HepG2 (cell line): ENCODE measurements around the gene SECTM1. TPM values are rescaled to one million over a fixed set of nuclear protein-coding genes. Genes with fewer than 3 reads are reported as not detected.

Experiments
- AKAP8 ChIP-seq: sonication (generic); formaldehyde crosslinking; IDR thresholded peaks from 2 replicates; pipeline ENCODE4 v1.5.1; 2020; ENCODE audit warnings: mild to moderate bottlenecking, missing genetic modification reagents
- BCL6 ChIP-seq: IDR thresholded peaks from 2 replicates; pipeline ENCODE4 v1.6.1; 2016; ENCODE audit warnings: missing genetic modification reagents, missing compliant biosample characterization
- BRCA1 ChIP-seq: sonication (generic); formaldehyde crosslinking; IDR thresholded peaks from 2 replicates; pipeline ENCODE4 v1.4.0; 2020; ENCODE audit warnings: missing genetic modification reagents
- CHCHD3 ChIP-seq: sonication (generic); formaldehyde crosslinking; IDR thresholded peaks from 2 replicates; pipeline ENCODE4 v1.8.0; 2022; ENCODE audit warnings: mild to moderate bottlenecking, missing genetic modification reagents, moderate library complexity
- CREB1 ChIP-seq, 2 experiments: fragments of 450-650 bp in 1 of 2; IDR thresholded peaks; 2 replicates each; pipeline ENCODE4 v1.6.1; 2016 to 2017; ENCODE audit warnings: control low read depth in 1 of 2, mild to moderate bottlenecking in 1 of 2, missing compliant biosample characterization in 1 of 2, missing genetic modification characterization in 1 of 2
- HES4 ChIP-seq: sonication (generic); formaldehyde crosslinking; IDR thresholded peaks from 2 replicates; pipeline ENCODE4 v1.9.0; 2021; ENCODE audit warnings: mild to moderate bottlenecking, missing genetic modification reagents, borderline replicate concordance
- SNRNP70 ChIP-seq: fragments of 200-400 bp; formaldehyde crosslinking; IDR thresholded peaks from 2 replicates; pipeline ENCODE4 v1.6.1; 2017; ENCODE audit warnings: mild to moderate bottlenecking, low read depth, low read length, moderate library complexity
- TBP ChIP-seq: sonication (generic); formaldehyde crosslinking; IDR thresholded peaks from 2 replicates; pipeline ENCODE4 v1.5.0; 2020; ENCODE audit warnings: missing genetic modification reagents
- ZBTB1 ChIP-seq: sonication (generic); formaldehyde crosslinking; IDR thresholded peaks from 2 replicates; pipeline ENCODE4 v1.4.0; 2020; ENCODE audit warnings: missing genetic modification reagents, borderline replicate concordance
- ZFP62 ChIP-seq: sonication (generic); formaldehyde crosslinking; IDR thresholded peaks from 2 replicates; pipeline ENCODE4 v1.4.0; 2020; ENCODE audit warnings: missing genetic modification reagents
- ZNF224 ChIP-seq: sonication (generic); formaldehyde crosslinking; IDR thresholded peaks from 2 replicates; pipeline ENCODE4 v1.5.0; 2020; ENCODE audit warnings: mild to moderate bottlenecking, missing genetic modification reagents
- ZNF788 ChIP-seq: sonication (generic); formaldehyde crosslinking; IDR thresholded peaks from 2 replicates; pipeline ENCODE4 v1.5.0; 2020; ENCODE audit warnings: mild to moderate bottlenecking, missing genetic modification reagents, borderline replicate concordance
- ZNF839 ChIP-seq: sonication (generic); formaldehyde crosslinking; IDR thresholded peaks from 2 replicates; pipeline ENCODE4 v1.4.0; 2020; ENCODE audit warnings: missing genetic modification reagents, mild to moderate bottlenecking, borderline replicate concordance
- ZUFSP ChIP-seq: sonication (generic); formaldehyde crosslinking; IDR thresholded peaks from 2 replicates; pipeline ENCODE4 v1.9.0; 2021; ENCODE audit warnings: missing genetic modification reagents, mild to moderate bottlenecking, borderline replicate concordance
- polyA plus RNA-seq, 8 experiments: library from polyadenylated mRNA; depleted of rRNA in 3 of 8; stranded (reverse) in 7 of 8; unstranded in 1 of 8; fragments of >200 nt; fragmentation: Illumina TruSeq in 4 of 8; extraction: Trizol in 4 of 8; gene quantifications; 2 replicates each; pipeline versions ENCODE4 v1.2.1 to v1.2.3, GENCODE V29; 2011 to 2016; ENCODE audit warnings: low read depth in 4 of 8, missing spikeins in 1 of 8, mixed read lengths in 1 of 8; ENCODE audit not compliant: insufficient read depth in 1 of 8
- total RNA-seq, 5 experiments: library from RNA; depleted of rRNA; stranded (reverse); fragments of >200 nt; fragmentation: Illumina TruSeq; extraction: Trizol; gene quantifications; 2 replicates each; pipeline ENCODE4 v1.2.3, GENCODE V29; 2016; ENCODE audit warnings: low read depth in 1 of 5
- TF ChIP-seq, protein P1 (sequence below): sonication (generic); formaldehyde crosslinking; IDR thresholded peaks from 2 replicates; pipeline ENCODE4 v1.4.0; 2020; ENCODE audit warnings: missing genetic modification reagents, borderline replicate concordance
- TF ChIP-seq, protein P2 (sequence below): sonication (generic); formaldehyde crosslinking; conservative IDR thresholded peaks from 2 replicates; pipeline ENCODE4 v1.4.0; 2020; ENCODE audit warnings: missing genetic modification reagents

The SECTM1 gene
- total and polyA plus RNA-seq, 2 of the 13 experiments (the other 11 are each of a cell fraction or from before 2014, with no cell fraction given) = 3.5 to 5.3 TPM

GRCh38 chr17:82296511-82297279 is 36.9 kb downstream of the SECTM1 start (continued):
- TF ChIP-seq, protein P1, sequence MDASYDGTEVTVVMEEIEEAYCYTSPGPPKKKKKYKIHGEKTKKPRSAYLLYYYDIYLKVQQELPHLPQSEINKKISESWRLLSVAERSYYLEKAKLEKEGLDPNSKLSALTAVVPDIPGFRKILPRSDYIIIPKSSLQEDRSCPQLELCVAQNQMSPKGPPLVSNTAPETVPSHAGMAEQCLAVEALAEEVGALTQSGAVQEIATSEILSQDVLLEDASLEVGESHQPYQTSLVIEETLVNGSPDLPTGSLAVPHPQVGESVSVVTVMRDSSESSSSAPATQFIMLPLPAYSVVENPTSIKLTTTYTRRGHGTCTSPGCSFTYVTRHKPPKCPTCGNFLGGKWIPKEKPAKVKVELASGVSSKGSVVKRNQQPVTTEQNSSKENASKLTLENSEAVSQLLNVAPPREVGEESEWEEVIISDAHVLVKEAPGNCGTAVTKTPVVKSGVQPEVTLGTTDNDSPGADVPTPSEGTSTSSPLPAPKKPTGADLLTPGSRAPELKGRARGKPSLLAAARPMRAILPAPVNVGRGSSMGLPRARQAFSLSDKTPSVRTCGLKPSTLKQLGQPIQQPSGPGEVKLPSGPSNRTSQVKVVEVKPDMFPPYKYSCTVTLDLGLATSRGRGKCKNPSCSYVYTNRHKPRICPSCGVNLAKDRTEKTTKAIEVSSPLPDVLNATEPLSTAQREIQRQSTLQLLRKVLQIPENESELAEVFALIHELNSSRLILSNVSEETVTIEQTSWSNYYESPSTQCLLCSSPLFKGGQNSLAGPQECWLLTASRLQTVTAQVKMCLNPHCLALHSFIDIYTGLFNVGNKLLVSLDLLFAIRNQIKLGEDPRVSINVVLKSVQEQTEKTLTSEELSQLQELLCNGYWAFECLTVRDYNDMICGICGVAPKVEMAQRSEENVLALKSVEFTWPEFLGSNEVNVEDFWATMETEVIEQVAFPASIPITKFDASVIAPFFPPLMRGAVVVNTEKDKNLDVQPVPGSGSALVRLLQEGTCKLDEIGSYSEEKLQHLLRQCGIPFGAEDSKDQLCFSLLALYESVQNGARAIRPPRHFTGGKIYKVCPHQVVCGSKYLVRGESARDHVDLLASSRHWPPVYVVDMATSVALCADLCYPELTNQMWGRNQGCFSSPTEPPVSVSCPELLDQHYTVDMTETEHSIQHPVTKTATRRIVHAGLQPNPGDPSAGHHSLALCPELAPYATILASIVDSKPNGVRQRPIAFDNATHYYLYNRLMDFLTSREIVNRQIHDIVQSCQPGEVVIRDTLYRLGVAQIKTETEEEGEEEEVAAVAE = no peak
- TF ChIP-seq, protein P2, sequence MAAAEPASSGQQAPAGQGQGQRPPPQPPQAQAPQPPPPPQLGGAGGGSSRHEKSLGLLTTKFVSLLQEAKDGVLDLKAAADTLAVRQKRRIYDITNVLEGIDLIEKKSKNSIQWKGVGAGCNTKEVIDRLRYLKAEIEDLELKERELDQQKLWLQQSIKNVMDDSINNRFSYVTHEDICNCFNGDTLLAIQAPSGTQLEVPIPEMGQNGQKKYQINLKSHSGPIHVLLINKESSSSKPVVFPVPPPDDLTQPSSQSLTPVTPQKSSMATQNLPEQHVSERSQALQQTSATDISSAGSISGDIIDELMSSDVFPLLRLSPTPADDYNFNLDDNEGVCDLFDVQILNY = no peak
- TF ChIP-seq BRCA1 (no peak), ZUFSP (CRISPR knock-in tag) (no peak), ZNF224 (CRISPR knock-in tag) (no peak), ZNF839 (CRISPR knock-in tag) (no peak), SNRNP70 (no peak), BCL6 (CRISPR knock-in tag) (no peak), AKAP8 (no peak), TBP (CRISPR knock-in tag) (no peak), CHCHD3 (CRISPR knock-in tag) (0 out of 2 replicates have a peak, but pooled peaks have one; percentile 64), ZNF788 (CRISPR knock-in tag) (no peak), HES4 (CRISPR knock-in tag) (no peak), ZFP62 (CRISPR knock-in tag) (no peak), CREB1 (IDR thresholded peaks at IDR 0.05) (no peak), CREB1 (CRISPR knock-in tag; IDR thresholded peaks at IDR 0.05) (no peak), ZBTB1 (no peak)
